Hepatocyte (in vitro differentiated cells): ENCODE measurements around the gene KRT14. TPM values are rescaled to one million over a fixed set of nuclear protein-coding genes. Genes with fewer than 3 reads are reported as not detected.
"Not testable (repeated sequence)": the region's sequence is repeated elsewhere in the genome, so short reads cannot be mapped to it uniquely, and the experiment has no call there.

Experiments used
- DNase-seq: peaks from one replicate; pipeline ENCODE4 v3.0.0-alpha.2; 2016; ENCODE audit warnings: low spot score
- H2AFZ ChIP-seq: fragments of 200-600 bp; sonication (generic); 2 replicates; pipeline ENCODE4 v1.6.0; 2016; ENCODE audit warnings: antibody characterized with exemption, mild to moderate bottlenecking
- H3K27ac ChIP-seq: fragments of 200-600 bp; sonication (generic); 2 replicates; pipeline ENCODE4 v1.5.1; 2016; ENCODE audit warnings: mild to moderate bottlenecking
- H3K27me3 ChIP-seq: fragments of 200-600 bp; sonication (generic); 2 replicates; pipeline ENCODE4 v1.6.1; 2016
- H3K36me3 ChIP-seq: fragments of 200-600 bp; sonication (generic); replicated peaks from 2 replicates; pipeline ENCODE4 v1.5.1; 2016; ENCODE audit warnings: low read depth; ENCODE audit not compliant: insufficient read depth
- H3K4me1 ChIP-seq: fragments of 200-600 bp; sonication (generic); 2 replicates; pipeline ENCODE4 v1.5.1; 2016; ENCODE audit warnings: mild to moderate bottlenecking, moderate library complexity; ENCODE audit not compliant: insufficient read depth
- H3K4me2 ChIP-seq: fragments of 200-600 bp; sonication (generic); 2 replicates; pipeline ENCODE4 v1.6.0; 2016
- H3K4me3 ChIP-seq: fragments of 200-600 bp; sonication (generic); 2 replicates; pipeline ENCODE4 v1.5.1; 2016; ENCODE audit warnings: mild to moderate bottlenecking
- H3K79me2 ChIP-seq: fragments of 200-600 bp; sonication (generic); 2 replicates; pipeline ENCODE4 v1.6.0; 2017; ENCODE audit warnings: mild to moderate bottlenecking
- H3K9me2 ChIP-seq: fragments of 200-600 bp; sonication (generic); replicated peaks from 2 replicates; pipeline ENCODE4 v1.6.0; 2017; ENCODE audit warnings: mild to moderate bottlenecking; ENCODE audit not compliant: insufficient read depth
- H3K9me3 ChIP-seq: fragments of 200-600 bp; sonication (generic); 2 replicates; pipeline ENCODE4 v1.5.1; 2016; ENCODE audit warnings: low read depth, mild to moderate bottlenecking
- H4K20me1 ChIP-seq: fragments of 200-600 bp; sonication (generic); 2 replicates; pipeline ENCODE4 v1.6.0; 2016; ENCODE audit warnings: mild to moderate bottlenecking; ENCODE audit not compliant: insufficient read depth, poor library complexity, severe bottlenecking
- CTCF ChIP-seq: fragments of 200-600 bp; sonication (generic); IDR thresholded peaks from 2 replicates; pipeline ENCODE4 v1.5.1; 2016; ENCODE audit warnings: antibody characterized with exemption, mild to moderate bottlenecking; ENCODE audit not compliant: poor library complexity
- EZH2 ChIP-seq: fragments of 200-600 bp; sonication (generic); IDR thresholded peaks from 2 replicates; pipeline ENCODE4 v1.6.1; 2016; ENCODE audit warnings: antibody characterized with exemption, mild to moderate bottlenecking, borderline replicate concordance
- EZH2phosphoT487 ChIP-seq: fragments of 200-600 bp; sonication (generic); IDR thresholded peaks from one replicate; pipeline ENCODE4 v1.6.1; 2018; ENCODE audit warnings: antibody characterized with exemption, mild to moderate bottlenecking, low read depth, moderate library complexity; ENCODE audit not compliant: unreplicated experiment, severe bottlenecking
- WGBS: methylation state at CpG from one replicate; pipeline ENCODE4 v1.1.6; 2016; ENCODE audit warnings: low lambda C conversion rate; ENCODE audit errors: missing lambda C conversion rate; 5-methylcytosine and 5-hydroxymethylcytosine counted together
- polyA plus RNA-seq: library from polyadenylated mRNA; unstranded; fragments of >200 nt; fragmentation: Nextera tagmentation; extraction: Ambion mirVana; gene quantifications from 2 replicates; pipeline ENCODE4 v1.2.1, GENCODE V29; 2016
- total RNA-seq: library from RNA; depleted of rRNA; stranded (reverse); fragments of >200 nt; gene quantifications from 2 replicates; pipeline ENCODE4 v1.2.3, GENCODE V29; 2014

Gene KRT14
- total and polyA plus RNA-seq, 2 experiments from 2014 or later: 0.33 to 1.9 TPM

GRCh38 chr17:41631025-41631897 lies 44.6 kb upstream of the KRT14 start:
- no peak overlapping the region for H3K27ac ChIP-seq
- no peak overlapping the region for H3K4me2 ChIP-seq
- no peak overlapping the region for H3K4me3 ChIP-seq
- 84% methylated on average over 8 of the region's 8 CpGs for WGBS
- no peaks in the 10 kb centered on the region for H3K27me3 ChIP-seq
- DNase-seq: no peak
- no peaks in the 10 kb centered on the region for H3K9me3 ChIP-seq
- H4K20me1 ChIP-seq: no peaks in the 10 kb centered on the region
- TF ChIP-seq EZH2phosphoT487 (no peak), EZH2 (no peak), CTCF (no peak)
- H3K79me2 ChIP-seq: no peaks in the 10 kb centered on the region
- H3K36me3 ChIP-seq: no peaks in the 10 kb centered on the region
- H3K9me2 ChIP-seq: no peaks in the 10 kb centered on the region
- peaks cover 16% of the 10 kb centered on the region for H3K4me1 ChIP-seq
- H2AFZ ChIP-seq: no peak overlapping the region

- H3K27me3 ChIP-seq: no peaks in the 10 kb centered on the region
- H3K4me3 ChIP-seq: no peak overlapping the region
- WGBS: 83% methylated on average over 13 of the region's 13 CpGs
- H3K36me3 ChIP-seq: no peaks in the 10 kb centered on the region
- H4K20me1 ChIP-seq: no peaks in the 10 kb centered on the region
- H3K9me3 ChIP-seq: no peaks in the 10 kb centered on the region
- TF ChIP-seq EZH2 (no peak), EZH2phosphoT487 (no peak), CTCF (no peak)
- no peaks in the 10 kb centered on the region for H3K9me2 ChIP-seq
- no peaks in the 10 kb centered on the region for H3K79me2 ChIP-seq
- no peak overlapping the region for H3K4me2 ChIP-seq
- no peak overlapping the region for H3K27ac ChIP-seq
- no peak overlapping the region for H2AFZ ChIP-seq
- DNase-seq: no peak
- peaks cover 6% of the 10 kb centered on the region for H3K4me1 ChIP-seq
These were observed 43.4 kb upstream of the KRT14 start for GRCh38 chr17:41629826-41630670.

GRCh38 chr17:41629316-41629715 lies 42.6 kb upstream of the KRT14 start:
- 68% methylated on average over 10 of the region's 10 CpGs for WGBS

GRCh38 chr17:41628621-41629255 lies 42.0 kb upstream of the KRT14 start:
- H3K4me3 ChIP-seq, H3K36me3 ChIP-seq, DNase-seq, H3K4me2 ChIP-seq, H3K27me3 ChIP-seq, H3K4me1 ChIP-seq, H3K9me3 ChIP-seq, H3K27ac ChIP-seq, H4K20me1 ChIP-seq, H2AFZ ChIP-seq, H3K9me2 ChIP-seq, H3K79me2 ChIP-seq: not testable (repeated sequence)
- WGBS: 85% methylated on average over 11 of the region's 11 CpGs

More at GRCh38 chr17:41629316-41629715, 42.6 kb upstream of the KRT14 start:
- no peaks in the 10 kb centered on the region for H4K20me1 ChIP-seq
- no peak overlapping the region for H3K27ac ChIP-seq
- TF ChIP-seq CTCF (no peak), EZH2phosphoT487 (no peak), EZH2 (no peak)
- no peaks in the 10 kb centered on the region for H3K4me1 ChIP-seq
- DNase-seq: no peak
- H2AFZ ChIP-seq: no peak overlapping the region
- no peaks in the 10 kb centered on the region for H3K27me3 ChIP-seq
- H3K9me2 ChIP-seq: no peaks in the 10 kb centered on the region
- no peaks in the 10 kb centered on the region for H3K36me3 ChIP-seq
- H3K79me2 ChIP-seq: no peaks in the 10 kb centered on the region
- no peak overlapping the region for H3K4me2 ChIP-seq
- H3K9me3 ChIP-seq: no peaks in the 10 kb centered on the region
- no peak overlapping the region for H3K4me3 ChIP-seq

GRCh38 chr17:41628073-41628370 lies 41.3 kb upstream of the KRT14 start:
- H4K20me1 ChIP-seq, H2AFZ ChIP-seq, H3K4me3 ChIP-seq, H3K9me2 ChIP-seq, DNase-seq, H3K27me3 ChIP-seq, H3K4me1 ChIP-seq, H3K79me2 ChIP-seq, H3K27ac ChIP-seq, H3K4me2 ChIP-seq, H3K36me3 ChIP-seq, H3K9me3 ChIP-seq: not testable (repeated sequence)
- WGBS: 50% methylated on average over 1 of the region's 1 CpG
